ENCODE results near the gene SCN8A.
"Not testable (repeated sequence)": the region's sequence is repeated elsewhere in the genome, so short reads cannot be mapped to it uniquely, and the experiment has no call there.

Gene SCN8A

DNA sequence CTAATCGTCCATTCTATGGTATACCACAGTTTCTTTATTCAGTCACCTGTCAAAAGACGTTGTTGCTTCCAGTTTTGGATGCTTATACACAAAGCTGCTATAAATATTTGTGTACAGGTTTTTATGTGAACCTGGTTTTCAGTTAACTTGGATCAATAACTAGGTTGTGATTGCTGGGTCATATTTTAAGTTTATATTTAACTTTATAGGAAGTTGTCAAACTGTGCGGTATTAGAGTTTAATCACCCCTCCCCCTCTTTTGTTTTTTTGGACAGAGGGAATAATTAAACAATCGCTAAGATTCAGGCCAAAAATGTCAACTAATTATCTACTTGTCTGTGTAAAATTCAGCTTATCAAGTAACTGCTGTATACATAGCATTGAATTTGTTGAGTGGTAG is 34.3 kb downstream of the SCN8A start:
- DNase-seq (ENCODE audit: low spot score): no peak

DNA sequence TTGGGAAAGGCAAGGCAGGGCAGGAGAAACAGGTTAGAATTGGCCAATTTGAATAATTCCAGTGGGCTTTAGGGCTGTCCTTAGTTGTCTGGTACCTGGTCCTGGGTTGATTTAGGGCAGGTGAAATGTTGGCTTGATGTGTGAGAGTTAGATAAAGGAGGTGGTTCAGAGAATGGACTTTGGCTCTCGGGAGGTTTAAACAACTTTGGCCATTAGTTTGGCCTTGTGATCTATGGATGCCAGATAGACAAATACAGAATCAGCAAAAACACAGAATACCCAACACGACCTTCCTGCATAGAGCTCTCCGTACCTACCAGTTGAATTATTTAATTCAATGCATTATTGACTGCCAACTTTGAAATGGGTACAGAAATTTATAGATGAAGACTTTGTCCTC is 35.1 kb downstream of the SCN8A start:
- no peak for DNase-seq (ENCODE audit: low spot score)

DNA sequence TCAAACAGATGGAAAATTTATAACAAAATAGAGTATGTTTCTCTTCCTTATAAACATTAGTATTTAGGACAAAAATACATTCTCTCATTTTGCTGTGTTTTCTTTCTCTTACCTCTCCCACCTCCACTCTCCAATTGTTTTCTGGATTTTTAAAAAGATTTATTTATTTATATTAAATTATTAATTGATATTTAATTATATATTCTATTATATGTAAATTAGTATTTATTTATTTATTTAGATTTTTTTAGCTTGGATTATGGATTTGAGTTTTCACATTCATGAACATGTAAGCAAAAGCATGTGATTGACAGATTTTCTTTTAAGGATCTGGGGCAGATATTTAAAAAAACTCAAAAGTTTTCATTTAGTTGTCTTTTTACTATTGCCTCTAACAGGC is 35.6 kb downstream of the SCN8A start:
- DNase-seq (ENCODE audit: low spot score): no peak

DNA sequence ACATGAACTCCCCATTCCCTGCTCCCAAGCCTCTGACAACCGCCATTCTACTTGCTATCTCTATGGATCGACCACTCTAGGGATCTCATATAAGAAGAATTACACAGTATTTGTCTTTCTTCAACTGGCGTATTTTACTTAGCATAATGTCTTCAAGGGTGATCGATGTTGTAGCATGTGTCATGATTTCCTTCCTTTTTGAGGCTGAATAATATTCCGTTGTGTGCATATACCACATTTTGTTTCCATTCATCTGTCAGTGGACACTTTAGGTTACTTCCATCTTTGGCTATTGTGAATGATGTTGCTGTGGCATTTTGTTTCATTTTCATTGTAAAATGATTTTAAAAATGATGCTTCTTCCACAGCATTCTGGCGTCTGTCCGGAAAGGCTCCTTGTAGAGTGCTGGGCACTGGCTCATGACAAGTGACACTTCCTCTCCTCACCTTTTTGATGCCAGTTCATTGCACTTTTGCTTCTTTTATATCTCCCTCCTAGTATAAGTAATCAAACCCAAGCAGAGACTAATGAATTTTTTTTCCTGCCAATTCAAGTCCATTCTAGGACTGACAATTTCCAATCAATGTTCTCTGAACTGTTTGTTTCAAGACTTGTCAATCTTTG is 39.3 kb downstream of the SCN8A start:
- no peak for DNase-seq (ENCODE audit: low spot score)

DNA sequence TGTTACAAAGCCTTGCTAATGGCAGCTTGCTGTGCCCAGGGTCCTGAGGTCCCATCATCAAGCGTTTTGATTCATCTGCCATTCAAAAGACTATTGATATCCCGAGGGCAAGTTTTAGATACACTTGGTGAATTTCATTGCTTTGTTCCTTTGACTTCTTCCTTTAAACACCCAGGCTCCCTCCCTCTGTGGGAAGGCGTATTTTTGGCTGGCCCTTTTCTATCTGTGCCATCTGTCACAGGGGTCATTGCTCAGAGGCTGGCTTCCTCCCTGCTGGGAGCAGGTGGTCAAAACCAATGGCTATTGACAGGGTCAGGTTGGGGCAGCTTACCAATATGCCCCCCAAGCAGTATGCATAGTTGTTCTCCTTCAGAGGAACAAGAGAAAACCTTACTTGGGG is 40.0 kb downstream of the SCN8A start:
- DNase-seq (ENCODE audit: low spot score): no peak

DNA sequence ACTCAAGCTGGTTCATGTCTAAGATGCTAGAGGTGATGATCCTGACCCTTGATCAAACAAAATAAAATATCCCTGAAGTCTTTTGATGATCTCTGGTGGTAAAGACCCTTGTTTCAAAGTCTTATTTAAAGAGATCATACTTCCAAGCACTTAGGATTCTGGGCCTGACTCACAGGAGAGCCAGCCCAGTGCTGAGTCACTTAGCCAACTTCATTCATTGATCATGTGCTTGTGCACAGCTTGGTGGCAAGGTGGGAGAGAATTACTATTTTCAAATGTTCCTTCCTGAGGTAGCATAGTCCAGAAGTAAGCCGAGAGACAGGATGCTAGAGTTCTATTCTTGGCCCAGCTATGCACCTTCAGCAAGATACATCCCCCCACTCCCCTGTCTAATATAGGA is 40.6 kb downstream of the SCN8A start:
- no peak for DNase-seq (ENCODE audit: low spot score)

DNA sequence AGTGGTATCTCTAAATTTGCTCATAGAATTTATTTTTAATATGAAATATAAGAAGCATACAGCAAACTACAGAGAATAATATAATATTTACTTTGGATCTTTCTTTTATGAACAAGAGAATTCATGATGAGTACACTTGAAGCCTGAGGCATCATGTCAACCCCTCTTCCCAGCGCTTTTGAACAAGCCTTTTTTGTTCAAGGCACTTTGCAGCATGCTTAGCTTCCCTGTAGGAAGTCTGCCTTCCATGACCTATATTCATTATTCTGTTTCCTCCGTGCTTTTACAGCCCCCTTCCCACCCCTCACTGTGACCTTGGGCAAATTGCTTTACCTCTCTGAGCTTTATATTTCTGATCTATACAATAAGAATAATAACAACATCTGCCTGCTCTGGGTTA is 41.6 kb downstream of the SCN8A start:
- DNase-seq (ENCODE audit: low spot score): no peak

DNA sequence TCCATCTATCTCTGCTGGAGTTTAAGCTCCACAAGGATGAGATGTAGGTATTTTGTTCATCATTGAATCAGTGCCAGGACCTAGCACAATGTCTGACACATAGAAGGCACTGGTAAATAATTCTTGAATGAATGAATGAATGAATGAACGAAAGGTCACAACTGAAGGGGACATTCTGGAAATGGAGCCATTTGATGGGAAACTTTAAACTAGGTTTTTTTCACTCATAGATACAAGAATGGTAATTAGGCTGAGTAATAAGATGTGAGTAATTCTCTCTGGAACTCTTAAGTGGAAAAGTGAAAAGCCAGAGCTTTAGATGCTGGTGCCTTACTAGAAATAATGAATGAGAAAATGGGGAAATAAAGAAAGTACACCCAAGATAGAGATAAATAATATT is 44.3 kb downstream of the SCN8A start:
- no peak for DNase-seq (ENCODE audit: low spot score)

DNA sequence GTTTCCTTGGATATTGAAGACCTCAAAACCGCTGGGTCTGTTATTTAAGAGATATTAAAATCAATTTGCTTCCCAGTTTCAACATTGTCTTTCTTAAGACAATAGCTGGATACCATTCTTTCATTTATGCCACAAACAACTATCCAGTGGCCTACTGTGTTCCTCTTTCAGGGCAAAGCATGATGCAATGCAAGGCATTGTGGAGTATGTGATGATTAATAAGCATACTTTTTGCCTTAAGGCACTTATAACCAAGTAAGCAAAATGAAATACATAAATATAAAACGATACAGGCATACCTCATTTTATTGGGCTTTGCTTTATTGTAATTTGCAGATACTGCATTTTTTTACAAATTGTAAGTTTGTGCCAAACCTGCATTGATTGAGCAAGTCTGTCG is 45.5 kb downstream of the SCN8A start:
- no peak for DNase-seq (ENCODE audit: low spot score)

DNA sequence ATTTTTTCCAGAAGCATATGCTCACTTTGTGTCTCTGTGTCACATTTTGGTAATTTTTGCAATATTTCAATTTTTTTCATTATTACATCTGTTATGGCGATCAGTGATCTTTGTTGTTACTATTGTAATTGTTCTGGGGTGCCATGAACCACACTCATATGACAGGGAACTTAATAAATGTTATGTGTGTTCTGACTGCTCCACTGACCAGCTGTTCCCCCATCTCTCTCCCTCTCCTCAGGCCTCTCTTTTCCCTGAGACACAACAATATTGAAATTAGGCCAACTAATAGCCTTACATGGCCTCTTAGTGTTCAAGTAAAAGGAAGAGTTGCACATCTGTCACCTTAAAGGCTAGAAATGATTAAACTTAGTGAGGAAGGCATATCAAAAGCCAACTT is 46.0 kb downstream of the SCN8A start:
- DNase-seq (ENCODE audit: low spot score): no peak

DNA sequence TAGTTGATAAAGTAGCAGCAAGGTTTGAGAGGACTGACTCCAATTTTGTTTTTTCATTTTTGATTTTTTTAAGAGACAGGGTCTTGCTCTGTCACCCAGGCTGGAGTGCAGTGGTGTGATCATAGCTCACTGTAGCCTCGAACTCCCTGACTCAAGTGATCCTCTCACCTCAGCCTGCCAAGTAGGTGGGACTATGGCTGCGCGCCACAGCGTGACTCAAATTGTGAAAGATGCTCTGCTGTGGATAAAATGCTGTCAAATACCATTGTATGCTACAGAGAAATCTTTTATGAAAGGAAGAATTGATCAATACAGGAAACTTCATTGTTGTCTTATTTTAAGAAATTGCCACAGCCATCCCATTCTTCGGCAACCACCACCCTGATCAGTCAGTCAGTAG is 48.3 kb downstream of the SCN8A start:
- DNase-seq (ENCODE audit: low spot score): no peak

DNA sequence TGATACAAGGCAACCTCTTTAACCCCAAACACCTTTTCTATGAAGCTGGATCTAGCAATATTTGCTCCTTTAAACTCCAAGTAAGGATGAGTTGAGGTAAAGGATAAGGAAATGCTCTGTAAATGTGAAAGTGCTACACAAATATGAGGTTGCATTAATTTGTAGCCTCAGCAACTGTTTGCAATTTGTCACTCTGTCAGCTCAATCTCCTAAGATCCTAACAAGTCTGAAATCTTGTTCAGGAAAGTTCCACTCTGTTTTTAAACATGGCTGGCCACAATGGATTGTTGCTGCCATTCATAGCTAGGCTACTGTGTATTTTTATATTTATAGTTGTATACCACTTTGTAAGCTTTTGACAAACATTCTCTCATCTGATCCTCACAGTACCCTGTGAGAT is 51.3 kb downstream of the SCN8A start:
- no peak for DNase-seq (ENCODE audit: low spot score)

DNA sequence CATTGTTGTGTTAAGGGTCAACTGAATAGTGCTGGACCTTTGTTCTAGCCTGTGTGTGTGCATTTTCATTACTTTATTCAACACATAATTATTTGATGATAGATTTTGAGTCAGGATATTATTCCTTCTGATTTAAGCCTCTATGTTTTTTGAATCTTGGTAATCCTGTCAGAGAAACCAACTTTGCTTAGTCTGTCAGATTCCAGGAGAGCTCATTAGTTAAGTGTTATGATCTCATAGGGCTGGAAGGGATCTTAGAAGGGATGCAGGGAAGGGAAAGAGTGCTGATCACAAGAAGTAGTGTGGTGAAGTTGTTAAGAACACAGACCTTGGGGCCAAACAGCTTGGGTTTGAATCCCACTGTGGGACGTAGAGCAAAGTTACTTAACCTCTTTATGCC is 52.9 kb downstream of the SCN8A start:
- DNase-seq (ENCODE audit: low spot score): no peak

DNA sequence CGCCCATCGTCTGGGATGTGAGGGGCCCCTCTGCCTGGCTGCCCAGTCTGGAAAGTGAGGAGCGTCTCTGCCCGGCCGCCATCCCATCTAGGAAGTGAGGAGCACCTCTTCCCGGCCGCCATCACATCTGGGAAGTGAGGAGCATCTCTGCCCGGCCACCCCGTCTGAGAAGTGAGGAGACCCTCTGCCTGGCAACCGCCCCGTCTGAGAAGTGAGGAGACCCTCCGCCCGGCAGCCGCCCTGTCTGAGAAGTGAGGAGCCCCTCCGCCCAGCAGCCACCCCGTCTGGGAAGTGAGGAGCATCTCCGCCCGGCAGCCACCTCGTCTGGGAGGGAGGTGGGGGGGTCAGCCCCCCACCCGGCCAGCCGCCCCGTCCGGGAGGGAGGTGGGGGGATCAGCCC is 53.7 kb downstream of the SCN8A start:
- DNase-seq (ENCODE audit: low spot score): not testable (repeated sequence)

DNA sequence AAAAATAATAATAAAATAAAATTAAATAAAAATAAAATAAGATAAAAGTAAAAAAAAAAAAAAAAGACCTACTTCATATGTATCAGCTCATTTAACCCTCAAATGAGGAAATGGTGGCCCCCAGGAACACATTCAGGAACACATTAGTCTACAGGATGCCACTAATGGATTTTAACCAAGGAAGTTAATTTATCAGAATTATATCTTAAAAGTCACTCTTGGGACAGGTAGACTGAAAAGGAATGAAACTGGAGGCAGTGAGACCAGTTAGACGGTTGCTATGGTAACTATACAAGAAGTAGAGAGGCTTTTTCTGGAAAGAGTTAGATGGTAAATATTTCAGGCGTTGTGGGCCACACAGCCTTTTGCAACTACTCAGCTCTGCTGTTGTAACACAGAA is 54.9 kb downstream of the SCN8A start:
- no peak for DNase-seq (ENCODE audit: low spot score)

DNA sequence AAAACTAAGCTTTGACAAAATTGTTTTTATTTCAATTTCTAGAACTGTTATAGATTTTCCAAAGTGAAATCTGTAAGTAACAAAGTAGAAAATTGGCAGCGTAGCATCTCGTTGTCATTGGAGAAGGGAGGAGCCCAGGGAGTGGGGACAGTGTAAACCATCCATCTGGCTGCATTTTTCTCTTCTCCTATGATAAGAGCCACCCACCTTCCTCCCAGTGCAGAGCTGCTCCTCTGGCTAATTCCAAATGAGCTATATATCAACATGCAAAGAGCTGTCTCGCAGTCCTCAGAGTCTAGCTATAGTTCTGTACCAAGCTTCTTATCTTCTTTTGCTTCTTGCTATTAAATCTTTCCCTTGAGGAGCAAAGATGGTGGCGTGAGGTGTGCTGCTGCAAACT is 56.6 kb downstream of the SCN8A start:
- no peak for DNase-seq (ENCODE audit: low spot score)

DNA sequence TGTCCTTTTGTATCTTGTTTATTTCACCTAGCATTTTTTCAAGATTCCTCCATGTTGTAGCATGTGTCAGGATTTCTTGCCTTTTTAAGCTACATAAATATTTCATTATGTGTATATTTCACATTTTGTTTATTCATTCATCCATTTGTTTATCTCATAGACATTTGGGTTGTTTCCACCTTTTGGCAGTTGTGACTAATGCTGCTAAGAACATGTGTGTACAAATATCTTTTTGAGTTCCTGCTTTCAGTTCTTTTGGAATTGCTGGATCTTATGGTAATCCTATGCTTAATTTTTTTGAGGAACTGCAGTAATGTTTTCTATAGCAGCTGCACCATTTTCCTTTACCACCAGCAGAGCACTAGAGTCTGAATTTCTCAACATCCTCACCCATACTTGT is 62.4 kb downstream of the SCN8A start:
- no peak for DNase-seq (ENCODE audit: low spot score)

DNA sequence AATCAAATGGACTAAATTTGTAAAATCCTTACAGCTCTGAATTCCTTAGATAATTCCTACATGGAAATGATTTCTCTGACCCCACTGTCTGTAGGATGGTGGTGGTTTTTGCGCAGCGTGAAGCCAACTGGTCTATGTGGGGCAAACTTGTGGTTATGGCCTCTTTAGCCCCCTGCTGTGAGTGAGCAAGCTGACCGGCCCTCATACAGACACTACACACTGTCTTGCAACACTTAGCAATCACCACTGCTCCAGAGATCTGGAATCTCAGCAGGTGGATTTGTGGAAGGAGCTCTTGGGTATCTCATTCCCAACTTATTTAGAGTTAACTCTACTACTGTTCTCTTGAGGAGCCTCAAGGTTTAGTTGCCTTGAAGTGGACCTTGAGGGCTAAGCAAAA is 70.2 kb downstream of the SCN8A start:
- DNase-seq (ENCODE audit: low spot score): no peak

DNA sequence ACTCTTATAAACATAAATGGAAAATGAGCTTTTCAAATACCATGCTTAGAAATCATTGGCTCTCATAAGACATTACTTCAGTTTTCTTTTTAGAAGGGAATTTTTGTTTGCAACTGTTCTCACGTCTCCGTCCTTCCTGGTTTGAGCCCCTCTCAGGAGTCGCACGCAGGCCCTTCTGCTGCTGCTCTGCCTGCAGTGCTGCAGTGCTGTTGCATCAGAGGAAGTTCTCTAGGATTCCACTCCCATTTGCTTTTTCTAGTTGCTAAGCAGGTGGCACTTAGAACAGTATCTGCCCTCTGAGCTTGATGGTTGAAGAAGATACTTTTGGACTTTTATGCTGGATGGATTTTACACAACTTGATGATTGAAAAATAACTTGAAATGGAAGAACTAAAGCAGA is 70.8 kb downstream of the SCN8A start:
- no peak for DNase-seq (ENCODE audit: low spot score)

DNA sequence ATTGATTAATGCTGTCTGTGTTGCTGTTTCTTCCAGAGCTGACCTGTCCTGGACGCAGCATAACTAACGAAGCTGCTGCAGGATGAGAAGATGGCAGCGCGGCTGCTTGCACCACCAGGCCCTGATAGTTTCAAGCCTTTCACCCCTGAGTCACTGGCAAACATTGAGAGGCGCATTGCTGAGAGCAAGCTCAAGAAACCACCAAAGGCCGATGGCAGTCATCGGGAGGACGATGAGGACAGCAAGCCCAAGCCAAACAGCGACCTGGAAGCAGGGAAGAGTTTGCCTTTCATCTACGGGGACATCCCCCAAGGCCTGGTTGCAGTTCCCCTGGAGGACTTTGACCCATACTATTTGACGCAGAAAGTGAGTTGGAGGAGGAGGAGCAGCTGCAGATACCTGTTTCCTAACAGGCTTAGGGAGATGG is 71.7 kb downstream of the SCN8A start:
- DNase-seq (ENCODE audit: low spot score): peak; percentile 38

DNA sequence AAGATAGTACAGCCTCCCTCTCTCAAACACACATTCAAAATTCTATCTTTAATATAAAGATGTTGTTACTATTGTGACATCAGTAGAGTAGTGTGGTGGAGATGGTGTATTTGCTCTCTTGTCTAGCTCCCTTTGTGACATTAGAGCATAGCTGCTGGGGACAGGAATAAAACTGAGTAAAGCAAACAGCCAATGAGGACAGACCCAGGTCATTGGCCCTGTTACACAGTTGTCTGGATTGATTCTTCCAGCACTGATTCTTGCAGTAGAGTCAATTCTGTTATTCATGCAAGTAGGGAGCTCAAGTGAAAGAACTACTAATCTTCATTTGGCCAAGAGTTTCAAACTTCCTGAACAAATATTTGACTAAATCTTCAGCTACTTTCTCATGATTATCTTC is 72.4 kb downstream of the SCN8A start:
- no peak for DNase-seq (ENCODE audit: low spot score)

DNA sequence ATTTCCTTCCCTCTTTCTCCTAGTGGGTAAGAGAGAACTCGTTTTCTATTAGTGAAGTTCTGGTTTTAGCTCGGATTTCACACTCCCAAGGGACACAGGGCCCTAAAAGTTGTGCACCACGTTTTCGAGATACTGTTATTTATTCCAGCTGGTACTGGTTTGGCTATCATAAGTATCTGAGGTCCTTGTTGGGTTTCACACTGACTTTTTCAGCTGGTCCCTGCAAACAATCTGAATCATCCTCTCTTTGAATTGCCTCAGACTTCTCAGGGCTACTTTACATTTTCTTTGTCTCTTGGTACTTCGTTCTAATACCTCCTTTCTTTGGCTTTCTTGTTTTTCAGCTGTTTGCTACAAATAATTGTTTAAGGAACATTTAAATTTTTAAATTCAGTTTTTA is 75.7 kb downstream of the SCN8A start:
- no peak for DNase-seq (ENCODE audit: low spot score)

DNA sequence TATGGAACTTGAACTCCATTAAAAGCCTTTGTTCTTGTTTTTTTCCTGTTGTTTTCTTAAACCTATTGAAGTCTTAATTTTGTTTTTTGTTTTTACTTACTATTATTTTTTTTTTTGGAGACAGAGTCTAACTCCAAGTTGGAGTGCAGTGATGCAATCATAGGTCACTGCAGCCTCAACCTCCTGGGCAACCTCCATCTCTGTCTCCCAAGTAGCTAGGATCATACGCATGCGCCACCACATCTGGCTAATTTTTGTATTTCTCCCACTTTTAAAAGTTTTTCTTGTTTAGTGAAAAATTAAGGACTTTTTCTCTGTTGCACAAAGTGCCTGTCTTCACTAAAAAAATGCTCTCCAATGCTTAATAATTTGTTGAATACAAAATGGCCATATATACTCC is 76.2 kb downstream of the SCN8A start:
- DNase-seq (ENCODE audit: low spot score): no peak

DNA sequence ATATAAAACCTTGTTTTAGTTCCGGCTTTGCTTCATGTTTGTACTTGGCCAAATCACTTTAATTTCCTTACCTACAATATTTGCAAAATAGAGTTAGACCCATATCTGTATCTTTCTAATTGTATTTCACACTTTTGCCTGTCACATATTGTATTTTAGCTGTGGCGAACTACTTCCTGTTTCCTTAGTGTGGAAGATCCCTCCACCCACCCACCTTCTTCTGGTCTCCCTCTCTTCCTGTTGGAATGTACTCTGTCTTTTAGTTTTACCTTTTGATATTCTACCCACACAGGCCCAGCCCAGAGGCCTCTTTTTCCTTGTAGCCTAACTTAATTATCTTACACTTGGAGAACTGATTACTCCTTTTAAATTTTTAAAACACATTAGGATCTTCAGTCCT is 78.2 kb downstream of the SCN8A start:
- DNase-seq (ENCODE audit: low spot score): no peak

DNA sequence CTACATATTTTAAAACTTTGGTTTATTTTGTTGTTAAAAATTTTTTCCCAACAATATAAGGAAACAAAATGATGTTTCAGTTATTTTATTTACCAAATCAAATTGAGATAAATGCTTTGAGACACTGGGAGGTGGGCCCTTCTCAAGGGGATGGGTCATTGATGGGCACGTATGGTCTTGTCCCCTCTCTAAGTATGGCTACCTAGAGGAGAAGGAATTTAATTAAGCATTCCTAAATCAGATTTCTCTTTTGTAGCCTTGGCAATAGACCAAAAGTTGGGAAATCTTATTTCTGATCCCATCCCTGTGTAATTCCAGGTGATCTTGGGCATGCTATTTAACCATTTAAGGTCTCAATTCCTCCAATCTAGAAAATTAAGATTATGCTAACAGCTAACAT is 79.0 kb downstream of the SCN8A start:
- DNase-seq (ENCODE audit: low spot score): no peak

All from HuH-7.5 (cell line).